GM19239 (cell line): Measurements from ENCODE around the gene HOXB13.

Source experiments
- DNase-seq: peaks from one replicate; pipeline ENCODE4 v3.0.0; 2011; ENCODE audit warnings: low spot score; ENCODE audit not compliant: insufficient read length
- FAIRE-seq: peaks from 2 replicates; lab custom pipeline; 2011; peaks lifted over from hg19 to GRCh38; lab: Jason Lieb, UNC

Gene HOXB13

GRCh38 chr17:48728232-48729231 is at the start of gene HOXB13:
HOXB13 (minus strand) TSS chr17:48728750; CDS start chr17:48728593, 157 bp downstream.
- FAIRE-seq, result no peak
- no peak for DNase-seq

- DNase-seq (no peak), FAIRE-seq (no peak)
Measured at GRCh38 chr17:48776602-48777001, 48.1 kb upstream of the HOXB13 start.

DNA sequence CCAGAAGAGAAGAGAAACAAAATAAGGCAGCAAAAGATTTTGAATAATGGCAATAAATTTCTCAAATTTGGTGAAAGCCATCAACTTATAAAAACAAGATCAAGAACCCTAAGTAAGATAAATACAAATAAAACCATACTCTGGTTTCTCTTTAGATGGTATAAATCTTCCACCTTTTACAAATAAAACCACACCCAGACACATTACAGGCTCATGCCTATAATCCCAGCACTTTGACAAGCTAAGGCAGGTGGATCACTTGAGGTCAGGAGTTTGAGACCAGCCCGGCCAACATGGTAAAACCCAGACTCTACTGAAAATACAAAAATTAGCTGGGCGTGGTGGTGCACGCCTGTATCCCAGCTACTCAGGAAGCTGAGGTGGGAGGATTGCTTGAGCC is 44.7 kb upstream of the HOXB13 start:
- DNase-seq, result no peak
- no peak for FAIRE-seq

- DNase-seq (no peak), FAIRE-seq (no peak)
Measured at GRCh38 chr17:48770954-48771353, 42.4 kb upstream of the HOXB13 start.

- DNase-seq (no peak), FAIRE-seq (no peak)
Measured at GRCh38 chr17:48769009-48769675, 40.6 kb upstream of the HOXB13 start.

DNA sequence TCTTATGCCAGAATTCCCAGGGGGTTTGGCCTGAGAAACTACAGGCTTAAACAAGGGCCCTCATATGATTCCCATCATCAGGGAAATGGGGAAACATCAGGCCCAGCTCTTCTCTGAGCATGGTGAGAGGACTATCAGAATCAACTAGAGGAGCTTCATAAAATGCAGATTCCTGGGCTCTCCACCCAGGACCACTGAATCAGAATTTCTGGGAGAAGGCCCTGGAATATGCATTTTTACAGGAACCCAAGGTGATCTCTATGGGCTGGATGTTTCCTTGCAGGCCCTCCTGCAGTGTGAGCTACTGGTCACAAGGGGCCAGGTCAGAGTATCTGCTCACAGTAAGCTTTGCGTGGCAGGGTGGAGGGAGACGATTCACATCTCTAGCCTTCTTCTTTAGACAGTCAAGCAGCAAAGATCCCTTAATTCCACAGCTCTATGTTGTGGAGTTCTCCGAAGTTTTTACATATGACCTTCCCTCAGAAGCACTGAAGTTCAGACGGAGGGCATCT is 38.8 kb upstream of the HOXB13 start:
- FAIRE-seq (no peak), DNase-seq (no peak)

DNA sequence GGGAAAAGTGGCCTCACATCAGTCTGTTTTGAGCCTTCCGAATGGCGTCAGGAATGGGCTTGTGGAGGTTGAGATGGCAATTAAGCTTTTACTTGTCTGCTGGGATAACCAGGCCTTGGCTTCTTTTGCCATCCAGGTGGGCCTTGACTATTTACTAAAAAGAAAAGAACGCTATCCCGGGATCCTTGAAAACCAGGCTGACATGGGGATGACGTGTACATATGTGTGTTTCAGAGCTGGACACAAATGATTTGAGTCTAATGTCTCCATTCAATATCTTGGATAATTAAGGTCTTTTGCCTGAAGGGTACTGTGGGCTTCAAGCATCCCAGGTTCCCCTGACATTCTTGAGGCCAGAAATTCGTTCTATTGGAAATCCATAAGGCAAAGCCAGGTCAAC is 32.6 kb upstream of the HOXB13 start:
- DNase-seq (no peak), FAIRE-seq (no peak)

GRCh38 chr17:48760411-48760810 is 31.9 kb upstream of the HOXB13 start:
- FAIRE-seq, result no peak

DNA sequence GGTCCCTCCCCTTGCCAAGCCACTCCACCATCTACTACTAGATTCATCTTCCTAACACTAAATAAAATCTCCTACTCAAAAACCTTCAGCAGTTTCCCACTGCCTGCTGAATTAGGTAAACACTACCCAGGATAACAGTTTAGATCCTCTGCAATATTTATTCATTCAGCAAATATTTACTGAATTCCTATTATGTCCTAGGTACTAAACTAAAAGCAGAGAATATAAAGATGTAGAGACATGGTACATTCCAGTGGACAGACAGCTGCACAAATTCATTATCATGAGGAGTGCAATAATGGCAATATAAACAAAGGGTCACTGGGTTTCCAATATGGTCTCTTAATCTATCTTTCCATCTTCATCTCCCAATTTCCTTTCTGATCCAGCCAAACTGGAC is 30.7 kb upstream of the HOXB13 start:
- no peak for DNase-seq
- FAIRE-seq, result no peak

More at GRCh38 chr17:48760411-48760810, 31.9 kb upstream of the HOXB13 start:
- DNase-seq, result no peak

- FAIRE-seq (no peak), DNase-seq (no peak)
Measured at GRCh38 chr17:48757524-48757961, 29.0 kb upstream of the HOXB13 start.

GRCh38 chr17:48756830-48757251 is 28.3 kb upstream of the HOXB13 start:
- DNase-seq (no peak), FAIRE-seq (no peak)

GRCh38 chr17:48755356-48755755 is 26.8 kb upstream of the HOXB13 start:
- no peak for DNase-seq
- no peak for FAIRE-seq

DNA sequence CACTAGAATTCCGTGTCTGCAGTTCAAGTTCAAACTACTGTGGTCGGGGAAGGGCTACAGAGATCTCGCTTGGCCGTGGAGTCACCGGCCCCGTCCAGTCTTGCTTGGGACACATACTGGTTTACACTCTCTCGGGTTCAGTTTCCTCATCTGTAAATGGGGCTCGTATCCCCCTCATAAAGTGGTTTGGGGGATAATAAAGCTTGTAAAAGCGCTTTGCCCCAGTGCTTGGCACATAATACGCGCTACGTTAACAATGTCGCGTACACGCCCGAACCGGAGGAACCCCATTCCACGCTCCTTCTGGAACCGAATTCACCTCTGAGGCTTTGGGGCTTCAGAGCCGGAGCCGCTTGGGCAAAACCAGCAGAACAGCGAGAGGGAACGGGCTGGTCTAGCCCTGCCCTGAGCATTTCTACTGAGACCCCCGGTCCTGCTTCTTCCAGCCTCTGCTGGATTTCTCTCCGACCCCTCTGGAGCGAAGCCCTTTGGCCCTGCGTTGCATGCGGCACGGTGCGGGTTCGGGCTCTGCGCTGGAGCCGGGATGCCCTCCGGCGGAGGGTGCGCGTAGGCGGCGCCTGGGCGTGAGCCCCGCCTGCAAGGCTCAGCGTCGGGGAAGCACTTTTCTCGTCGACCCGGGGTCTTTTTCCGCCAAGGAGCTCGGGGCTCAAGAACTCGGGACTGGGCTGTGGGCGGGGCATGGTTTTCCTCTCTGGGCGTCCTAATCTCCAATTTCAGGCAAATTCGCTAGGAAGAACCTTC is 26.1 kb upstream of the HOXB13 start:
- FAIRE-seq (no peak), DNase-seq (no peak)

- FAIRE-seq (no peak), DNase-seq (no peak)
Measured at GRCh38 chr17:48753794-48754499, 25.4 kb upstream of the HOXB13 start.

GRCh38 chr17:48752399-48753288 is 24.1 kb upstream of the HOXB13 start:
- DNase-seq (no peak), FAIRE-seq (no peak)

DNA sequence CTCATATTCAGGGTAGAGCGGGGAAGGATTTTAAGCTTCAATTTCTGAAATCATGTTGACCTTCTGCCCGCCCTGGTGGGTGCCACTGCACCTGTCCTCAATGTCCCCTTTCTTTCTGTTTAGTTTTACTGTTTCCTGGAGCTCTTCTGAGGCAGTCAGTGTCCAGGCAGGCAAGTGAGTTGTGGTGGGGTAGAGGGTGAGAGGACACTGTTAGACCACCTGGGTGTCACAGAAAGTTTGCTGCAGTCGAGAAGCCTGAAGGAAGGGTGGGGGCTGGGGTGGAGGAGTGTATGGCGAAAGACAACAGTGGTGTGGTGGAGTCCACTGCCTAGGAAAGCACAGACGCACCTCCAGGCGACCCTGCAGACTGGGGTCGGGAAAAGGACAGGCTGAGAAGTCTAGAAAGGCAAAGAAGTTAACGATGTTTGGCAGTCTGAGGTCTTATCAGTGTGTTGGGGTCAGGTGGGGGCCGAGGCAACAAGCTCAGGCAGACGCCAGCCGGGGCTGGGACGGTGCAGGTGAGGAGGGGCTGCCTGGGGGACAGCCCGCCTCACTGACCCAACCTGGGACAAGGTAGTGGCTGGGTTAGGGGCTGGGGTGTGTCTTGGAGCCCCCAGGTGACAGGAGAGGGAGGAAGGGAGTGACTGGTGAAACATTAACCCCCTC is 23.3 kb upstream of the HOXB13 start:
- FAIRE-seq, result no peak
- DNase-seq, result no peak

DNA sequence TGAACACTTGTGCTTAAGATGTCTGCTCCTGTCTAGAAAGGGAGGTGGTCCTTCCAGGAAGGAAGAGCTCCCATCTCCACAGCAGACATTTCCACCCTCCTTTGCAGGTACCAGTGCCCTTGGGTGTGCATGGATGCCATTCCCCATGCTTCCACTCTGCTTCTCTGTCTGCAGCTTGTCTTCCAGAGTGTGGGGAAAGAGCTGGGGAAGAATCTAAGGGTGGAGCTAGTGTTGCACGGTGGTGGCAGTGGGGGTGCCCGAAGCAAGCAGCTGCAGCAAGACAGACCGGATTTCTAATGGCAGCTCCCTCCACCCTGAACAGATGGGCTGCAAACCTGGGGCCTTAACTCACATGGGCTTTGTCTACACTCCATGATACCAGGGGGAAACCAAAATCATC is 22.6 kb upstream of the HOXB13 start:
- no peak for FAIRE-seq

More for the DNA sequence above, 22.6 kb upstream of the HOXB13 start:
- no peak for DNase-seq
